Measurements from ENCODE around the gene MPO.

The MPO gene, protein sequence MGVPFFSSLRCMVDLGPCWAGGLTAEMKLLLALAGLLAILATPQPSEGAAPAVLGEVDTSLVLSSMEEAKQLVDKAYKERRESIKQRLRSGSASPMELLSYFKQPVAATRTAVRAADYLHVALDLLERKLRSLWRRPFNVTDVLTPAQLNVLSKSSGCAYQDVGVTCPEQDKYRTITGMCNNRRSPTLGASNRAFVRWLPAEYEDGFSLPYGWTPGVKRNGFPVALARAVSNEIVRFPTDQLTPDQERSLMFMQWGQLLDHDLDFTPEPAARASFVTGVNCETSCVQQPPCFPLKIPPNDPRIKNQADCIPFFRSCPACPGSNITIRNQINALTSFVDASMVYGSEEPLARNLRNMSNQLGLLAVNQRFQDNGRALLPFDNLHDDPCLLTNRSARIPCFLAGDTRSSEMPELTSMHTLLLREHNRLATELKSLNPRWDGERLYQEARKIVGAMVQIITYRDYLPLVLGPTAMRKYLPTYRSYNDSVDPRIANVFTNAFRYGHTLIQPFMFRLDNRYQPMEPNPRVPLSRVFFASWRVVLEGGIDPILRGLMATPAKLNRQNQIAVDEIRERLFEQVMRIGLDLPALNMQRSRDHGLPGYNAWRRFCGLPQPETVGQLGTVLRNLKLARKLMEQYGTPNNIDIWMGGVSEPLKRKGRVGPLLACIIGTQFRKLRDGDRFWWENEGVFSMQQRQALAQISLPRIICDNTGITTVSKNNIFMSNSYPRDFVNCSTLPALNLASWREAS

DNA sequence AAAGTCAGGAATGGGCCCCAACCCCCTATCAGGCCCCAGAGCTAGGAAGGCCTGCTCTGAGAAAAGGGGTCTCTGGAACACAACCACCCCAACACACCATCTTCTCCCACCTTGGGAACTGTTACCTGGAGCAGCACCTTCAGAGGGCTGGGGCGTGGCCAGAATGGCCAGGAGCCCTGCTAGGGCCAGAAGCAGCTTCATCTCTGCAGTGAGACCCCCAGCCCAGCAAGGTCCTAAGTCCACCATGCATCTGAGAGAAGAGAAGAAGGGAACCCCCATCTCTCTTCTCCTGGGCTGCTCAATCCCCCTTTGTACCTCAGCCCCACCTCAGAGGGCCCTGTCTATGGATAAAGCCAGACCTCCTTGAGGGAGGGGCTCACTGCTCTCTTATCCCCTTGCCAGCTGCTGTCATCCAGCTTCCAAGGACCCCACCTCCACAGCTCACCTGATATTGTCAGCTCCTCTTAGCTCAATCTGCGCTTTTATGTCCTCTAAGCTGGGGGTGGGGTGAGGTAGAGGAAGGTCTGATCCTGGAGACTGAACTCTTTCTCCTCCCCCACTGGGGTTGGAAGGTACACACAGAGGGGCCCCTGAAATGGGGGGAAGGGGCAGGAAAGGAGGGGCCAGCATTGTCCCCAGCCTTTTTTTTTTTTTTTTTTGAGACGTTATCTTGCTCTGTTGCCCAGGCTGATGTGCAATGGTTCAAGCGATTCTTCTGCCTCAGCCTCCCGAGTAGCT lies at the start of gene MPO:
Gene MPO, minus strand, starts transcription at position 456 of the 738 bp plus-strand sequence. Its CDS starts 177 bp downstream, at position 279.
- Histone ChIP-seq H3K9me3 (ENCODE audit: control insufficient read depth, insufficient read depth, low read length) (no peaks in the 10 kb centered on the region), H3K4me3 (ENCODE audit: low read depth, low read length) (no peak within 1 kb of the TSS), H3K4me1 (ENCODE audit: control insufficient read depth, insufficient read depth, low read length) (peaks cover 7% of the 10 kb centered on the region), H3K27me3 (ENCODE audit: control insufficient read depth, insufficient read depth, low read length) (peaks cover 38% of the 10 kb centered on the region), H3K9ac (ENCODE audit: low read depth, low read length) (no peak within 1 kb of the TSS), H3K36me3 (ENCODE audit: control insufficient read depth, insufficient read depth, low read length) (no peaks in the 10 kb centered on the region)

DNA sequence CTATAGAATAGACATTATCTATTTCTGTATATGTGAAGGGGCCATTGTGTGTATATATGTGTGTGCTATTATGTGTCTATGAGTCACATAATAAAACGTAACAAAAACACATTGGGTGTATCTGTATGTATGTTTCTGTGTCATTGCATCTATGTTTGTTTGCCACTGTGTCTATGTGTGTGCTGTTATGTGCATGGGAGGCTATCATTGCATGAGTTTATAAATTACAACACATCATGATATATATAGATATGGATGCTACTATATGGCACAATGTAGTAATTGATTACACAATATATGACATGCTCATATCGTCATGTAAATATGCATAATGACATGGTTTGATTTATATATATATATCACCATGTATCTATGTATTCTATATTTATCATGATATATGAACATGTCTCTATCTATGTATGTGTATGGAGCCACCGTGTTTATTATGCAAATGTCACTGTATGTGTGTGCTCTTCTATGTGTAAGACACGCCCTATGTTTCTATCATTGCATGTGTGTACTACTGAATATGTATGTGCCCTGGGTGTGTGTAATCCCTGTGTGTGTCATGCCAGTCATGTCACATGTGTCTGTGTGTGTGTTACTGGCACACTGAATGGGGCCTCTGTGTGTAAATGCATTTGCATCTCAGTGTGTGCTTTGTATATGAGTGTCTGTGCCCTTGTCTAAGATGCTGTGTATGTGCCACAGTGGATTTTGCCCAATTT lies 49.2 kb upstream of the MPO start:
- H3K36me3 ChIP-seq (ENCODE audit: control insufficient read depth, insufficient read depth, low read length), result peaks cover 3% of the 10 kb centered on the region
- no peaks in the 10 kb centered on the region for H3K9me3 ChIP-seq (ENCODE audit: control insufficient read depth, insufficient read depth, low read length)
- H3K27me3 ChIP-seq (ENCODE audit: control insufficient read depth, insufficient read depth, low read length), result peaks cover under 1% of the 10 kb centered on the region
- H3K4me3 ChIP-seq (ENCODE audit: low read depth, low read length), result peak overlapping the region; percentile 89
- H3K9ac ChIP-seq (ENCODE audit: low read depth, low read length), result peak overlapping the region; percentile 92
- H3K4me1 ChIP-seq (ENCODE audit: control insufficient read depth, insufficient read depth, low read length), result peaks cover 21% of the 10 kb centered on the region

DNA sequence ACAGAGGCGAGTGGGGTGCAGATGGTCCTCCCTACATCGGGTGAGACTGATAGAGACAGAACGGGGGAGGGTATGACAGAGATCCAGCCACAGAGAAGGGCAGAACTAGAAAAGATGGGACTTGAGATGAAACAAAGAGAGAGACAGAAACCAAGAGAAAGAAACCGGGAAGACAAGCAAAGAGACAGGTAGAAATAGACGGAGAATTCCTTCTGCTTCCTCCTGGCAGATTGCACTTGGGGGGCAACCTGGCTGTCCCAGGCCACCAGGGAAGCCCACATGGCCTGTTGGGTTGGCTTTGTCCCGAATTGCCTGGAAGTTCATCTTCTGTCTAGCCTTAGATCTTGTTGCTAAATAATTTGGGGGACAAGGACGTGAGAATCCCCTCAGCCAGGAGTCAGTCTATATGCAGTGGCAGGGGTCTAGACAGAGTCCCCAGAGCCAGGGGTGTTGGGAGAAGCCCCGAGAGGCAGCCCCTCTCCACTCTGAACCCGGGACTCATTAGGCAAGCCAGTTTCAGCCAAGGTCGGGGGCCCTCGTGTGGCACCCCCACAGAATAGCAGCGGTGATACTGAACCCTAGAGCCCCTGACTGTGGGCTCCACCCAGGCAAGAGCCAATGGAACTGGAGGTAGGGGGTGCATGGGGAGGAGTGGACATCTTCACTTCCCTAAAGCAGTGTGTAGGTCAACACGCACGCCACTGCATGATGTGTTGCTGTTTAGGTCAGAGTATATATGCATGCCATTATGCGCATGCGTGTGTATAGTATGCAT lies 48.5 kb upstream of the MPO start:
- peaks cover 3% of the 10 kb centered on the region for H3K36me3 ChIP-seq (ENCODE audit: control insufficient read depth, insufficient read depth, low read length)
- H3K4me1 ChIP-seq (ENCODE audit: control insufficient read depth, insufficient read depth, low read length), result peaks cover 23% of the 10 kb centered on the region
- no peaks in the 10 kb centered on the region for H3K9me3 ChIP-seq (ENCODE audit: control insufficient read depth, insufficient read depth, low read length)
- H3K27me3 ChIP-seq (ENCODE audit: control insufficient read depth, insufficient read depth, low read length), result peaks cover 3% of the 10 kb centered on the region
- no peak overlapping the region for H3K9ac ChIP-seq (ENCODE audit: low read depth, low read length)
- peak overlapping the region; percentile 30 for H3K4me3 ChIP-seq (ENCODE audit: low read depth, low read length)

DNA sequence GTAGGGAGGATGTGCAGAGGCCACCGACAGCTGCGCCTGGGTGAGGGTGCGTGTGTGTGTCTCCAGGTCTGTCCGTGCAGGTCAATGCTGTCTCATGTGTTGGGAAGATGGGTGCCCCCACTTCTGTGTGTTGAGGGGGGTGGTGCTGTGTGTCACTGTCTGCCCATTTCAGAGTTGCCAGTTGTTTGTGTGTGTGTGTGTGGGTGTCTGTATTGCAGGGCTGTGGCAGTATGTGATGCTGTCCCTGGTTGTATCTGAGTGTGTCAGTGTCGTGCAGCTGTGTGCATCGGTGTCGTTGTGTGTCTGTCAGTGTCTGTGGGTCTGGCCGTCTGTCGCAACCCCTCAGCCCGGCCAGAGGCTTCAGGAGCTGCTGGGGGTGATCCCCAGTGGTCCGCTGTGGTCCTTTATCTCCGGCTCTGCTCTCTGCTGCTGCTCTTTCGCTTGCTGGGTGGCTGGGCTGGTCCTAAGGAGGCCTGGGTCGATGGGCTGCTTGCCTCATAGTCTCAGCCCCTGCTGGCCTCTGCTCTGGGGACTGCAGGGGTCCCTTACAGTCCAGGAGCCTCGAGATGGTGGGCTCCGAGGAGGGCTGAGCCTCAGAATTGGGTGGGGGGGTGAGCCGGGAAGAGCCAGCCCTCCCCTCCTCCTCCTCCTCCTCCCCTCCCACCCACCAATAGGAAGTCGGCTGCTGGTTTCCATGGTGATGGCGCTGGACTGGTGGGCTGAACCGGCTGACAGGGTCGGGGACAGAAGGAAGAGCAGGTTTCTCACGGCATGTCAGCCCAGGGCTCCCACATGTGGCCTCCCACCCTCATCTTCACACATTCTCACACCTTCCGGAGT lies 47.7 kb upstream of the MPO start, which contains the start of gene TSPOAP1:
Gene TSPOAP1, minus strand, starts transcription at position 601 of the 840 bp plus-strand sequence. CDS start 875 bp downstream, outside the sequence.
- Histone ChIP-seq H3K9ac (ENCODE audit: low read depth, low read length) (no peak within 1 kb of the TSS), H3K4me3 (ENCODE audit: low read depth, low read length) (peak within 1 kb of the TSS; percentile 30), H3K36me3 (ENCODE audit: control insufficient read depth, insufficient read depth, low read length) (peaks cover 3% of the 10 kb centered on the region), H3K4me1 (ENCODE audit: control insufficient read depth, insufficient read depth, low read length) (peaks cover 21% of the 10 kb centered on the region), H3K27me3 (ENCODE audit: control insufficient read depth, insufficient read depth, low read length) (peaks cover 10% of the 10 kb centered on the region), H3K9me3 (ENCODE audit: control insufficient read depth, insufficient read depth, low read length) (no peaks in the 10 kb centered on the region)

DNA sequence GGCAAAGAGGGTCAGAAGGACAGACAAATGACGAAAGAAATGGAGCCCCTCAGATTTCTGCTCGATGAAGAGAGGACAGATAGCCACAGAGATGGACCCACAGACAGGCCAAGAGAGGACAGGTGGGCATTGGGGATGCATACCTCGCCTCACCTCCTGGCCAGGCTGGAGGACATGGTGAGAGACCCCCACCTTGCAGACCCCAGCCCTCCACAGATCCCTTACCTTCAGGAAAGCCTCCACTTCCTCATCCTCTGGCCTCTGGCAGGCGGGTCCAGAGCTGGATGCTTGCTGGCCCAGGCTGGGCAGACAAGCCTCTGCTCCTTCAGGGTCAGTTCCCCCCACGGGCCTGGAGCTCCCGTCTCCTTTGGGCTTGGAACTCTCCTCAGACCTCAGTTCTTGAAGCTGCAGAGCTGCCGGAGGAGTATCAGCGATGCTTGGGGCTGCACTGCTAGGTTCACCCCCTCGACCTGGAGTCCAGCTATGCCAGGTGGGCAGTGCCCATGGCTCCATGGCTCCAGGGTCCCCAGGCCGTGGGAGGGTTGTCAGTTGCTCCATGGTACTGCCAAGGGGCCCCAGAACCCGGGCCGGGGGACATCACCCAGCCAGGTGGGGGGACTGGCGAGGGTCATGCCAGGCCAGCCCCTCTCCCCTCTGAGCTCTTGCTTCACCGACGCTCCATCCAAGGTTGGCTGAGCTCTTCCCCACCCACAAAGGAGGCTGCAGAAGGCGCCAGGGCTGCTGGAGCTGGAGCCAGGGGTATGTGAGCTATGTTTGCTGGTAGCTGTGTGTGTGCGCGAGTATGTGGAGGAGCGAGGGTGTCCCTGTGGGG lies 46.8 kb upstream of the MPO start:
- Histone ChIP-seq H3K27me3 (ENCODE audit: control insufficient read depth, insufficient read depth, low read length) (peaks cover 17% of the 10 kb centered on the region), H3K4me1 (ENCODE audit: control insufficient read depth, insufficient read depth, low read length) (peaks cover 17% of the 10 kb centered on the region), H3K4me3 (ENCODE audit: low read depth, low read length) (no peak overlapping the region), H3K36me3 (ENCODE audit: control insufficient read depth, insufficient read depth, low read length) (peaks cover 3% of the 10 kb centered on the region), H3K9me3 (ENCODE audit: control insufficient read depth, insufficient read depth, low read length) (no peaks in the 10 kb centered on the region), H3K9ac (ENCODE audit: low read depth, low read length) (no peak overlapping the region)

DNA sequence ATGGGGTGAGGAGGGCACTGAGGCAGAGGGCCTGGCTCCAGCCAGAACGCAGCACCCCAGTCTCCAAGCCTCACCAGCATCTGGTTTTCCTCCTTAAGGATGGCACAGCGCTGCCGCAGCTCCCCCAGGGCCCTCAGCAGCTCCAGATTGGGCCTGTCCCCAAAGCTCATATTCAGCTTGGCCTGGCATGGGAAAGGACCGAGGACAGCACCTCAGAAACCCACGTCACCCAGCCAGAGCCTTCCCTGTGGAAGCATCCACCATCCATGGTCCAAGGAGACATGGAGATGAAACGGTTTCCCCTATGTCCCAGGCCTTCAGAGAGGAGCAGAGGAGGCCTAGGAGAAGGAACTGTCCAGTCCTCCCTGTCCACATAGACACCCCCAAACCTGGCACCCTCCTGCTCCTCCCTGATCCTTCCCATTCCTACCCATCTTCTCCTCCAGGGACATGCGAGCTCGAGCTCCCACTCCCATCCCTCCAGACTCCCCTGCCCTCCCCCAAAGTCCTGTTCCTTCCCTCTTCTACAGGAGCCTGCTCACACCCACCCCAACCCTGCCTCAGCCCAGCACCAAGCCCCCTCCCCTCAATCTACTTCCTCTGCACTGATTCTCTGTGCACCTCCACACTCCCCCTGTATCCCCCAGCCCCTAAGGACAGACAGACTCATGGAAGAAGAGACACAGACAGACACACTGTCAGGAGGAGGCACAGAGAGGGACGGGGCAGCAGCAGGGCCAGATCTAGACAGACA lies 46.1 kb upstream of the MPO start:
- peaks cover 3% of the 10 kb centered on the region for H3K36me3 ChIP-seq (ENCODE audit: control insufficient read depth, insufficient read depth, low read length)
- no peaks in the 10 kb centered on the region for H3K9me3 ChIP-seq (ENCODE audit: control insufficient read depth, insufficient read depth, low read length)
- H3K4me1 ChIP-seq (ENCODE audit: control insufficient read depth, insufficient read depth, low read length), result peaks cover 17% of the 10 kb centered on the region
- H3K4me3 ChIP-seq (ENCODE audit: low read depth, low read length), result no peak overlapping the region
- no peak overlapping the region for H3K9ac ChIP-seq (ENCODE audit: low read depth, low read length)
- peaks cover 19% of the 10 kb centered on the region for H3K27me3 ChIP-seq (ENCODE audit: control insufficient read depth, insufficient read depth, low read length)

DNA sequence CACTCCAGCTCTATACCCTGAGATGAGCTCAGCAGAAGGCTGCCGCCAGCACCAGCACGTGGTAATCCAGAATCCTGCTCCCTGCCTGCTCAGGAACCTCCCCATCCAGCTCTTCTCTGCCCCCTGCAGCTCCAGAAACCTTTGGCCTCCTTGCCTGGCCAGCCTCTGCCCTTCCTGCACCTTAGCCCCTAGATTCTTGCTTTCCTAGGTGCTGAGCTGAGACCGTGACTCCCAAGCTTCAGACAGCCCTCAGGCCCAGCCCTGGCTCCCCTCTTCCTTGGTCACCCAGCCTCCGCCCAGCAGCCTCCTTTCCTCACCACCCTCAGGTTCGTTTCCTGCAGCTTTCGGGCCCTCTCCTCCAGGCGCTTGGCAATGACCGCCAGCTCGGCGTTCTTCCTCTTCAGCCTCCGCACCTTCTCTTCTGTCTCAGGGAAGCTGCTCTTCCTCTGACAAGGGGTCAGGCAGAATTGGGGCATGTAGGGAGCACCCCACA lies 45.3 kb upstream of the MPO start:
- H3K4me3 ChIP-seq (ENCODE audit: low read depth, low read length), result no peak overlapping the region
- H3K4me1 ChIP-seq (ENCODE audit: control insufficient read depth, insufficient read depth, low read length), result peaks cover 17% of the 10 kb centered on the region
- H3K9me3 ChIP-seq (ENCODE audit: control insufficient read depth, insufficient read depth, low read length), result no peaks in the 10 kb centered on the region
- no peak overlapping the region for H3K9ac ChIP-seq (ENCODE audit: low read depth, low read length)
- H3K27me3 ChIP-seq (ENCODE audit: control insufficient read depth, insufficient read depth, low read length), result peaks cover 19% of the 10 kb centered on the region
- peaks cover 2% of the 10 kb centered on the region for H3K36me3 ChIP-seq (ENCODE audit: control insufficient read depth, insufficient read depth, low read length)

DNA sequence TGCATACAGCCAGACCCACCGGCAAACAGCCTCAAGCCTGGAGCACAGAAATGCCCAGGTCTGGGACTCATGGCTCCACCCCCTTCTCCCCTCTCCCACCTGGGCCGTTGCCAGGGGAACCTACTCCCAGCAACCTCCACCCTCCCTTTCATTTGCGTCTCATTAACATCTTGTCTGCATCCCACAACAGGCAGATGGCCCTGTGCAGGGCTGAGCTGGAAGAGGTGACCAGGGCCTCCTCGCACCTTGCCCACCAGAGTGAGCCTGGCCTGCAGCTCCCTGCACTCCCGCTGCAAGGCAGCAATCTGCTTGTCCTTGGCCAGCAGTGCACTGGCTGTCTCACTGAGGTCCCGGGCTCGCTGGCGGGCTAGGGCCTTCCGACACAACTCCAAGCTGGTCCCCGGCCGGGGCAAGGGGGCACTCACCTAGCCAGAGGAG lies 44.6 kb upstream of the MPO start:
- H3K4me3 ChIP-seq (ENCODE audit: low read depth, low read length), result no peak overlapping the region
- no peaks in the 10 kb centered on the region for H3K36me3 ChIP-seq (ENCODE audit: control insufficient read depth, insufficient read depth, low read length)

More for the DNA sequence above, 44.6 kb upstream of the MPO start:
- Histone ChIP-seq H3K27me3 (ENCODE audit: control insufficient read depth, insufficient read depth, low read length) (peaks cover 19% of the 10 kb centered on the region), H3K9me3 (ENCODE audit: control insufficient read depth, insufficient read depth, low read length) (no peaks in the 10 kb centered on the region), H3K9ac (ENCODE audit: low read depth, low read length) (no peak overlapping the region), H3K4me1 (ENCODE audit: control insufficient read depth, insufficient read depth, low read length) (peaks cover 17% of the 10 kb centered on the region)
